Activated CD4-positive, alpha-beta T cell treated with anti-CD3 and anti-CD28 coated beads, Interleukin-2, amount 10 ng/mL, durations not matched to agents 24 days and 14 days (primary cell): ENCODE measurements around the gene PPP1R12C. TPM values are rescaled to one million over a fixed set of nuclear protein-coding genes. Genes with fewer than 3 reads are reported as not detected.

Source experiments
- DNase-seq: peaks from one replicate; pipeline ENCODE4 v3.0.0; 2022
- H3K27ac Mint-ChIP-seq: one replicate; pipeline ENCODE4 v1.8.0; 2022; ENCODE audit warnings: mild to moderate bottlenecking, mixed read lengths
- H3K27me3 Mint-ChIP-seq: one replicate; pipeline ENCODE4 v1.8.0; 2022; ENCODE audit warnings: mixed read lengths
- H3K36me3 Mint-ChIP-seq: one replicate; pipeline ENCODE4 v1.8.0; 2022; ENCODE audit warnings: low read depth, mild to moderate bottlenecking, mixed read lengths
- H3K4me1 Mint-ChIP-seq: one replicate; pipeline ENCODE4 v1.8.0; 2021; ENCODE audit warnings: mixed read lengths
- H3K4me3 Mint-ChIP-seq: one replicate; pipeline ENCODE4 v1.8.0; 2022; ENCODE audit warnings: mild to moderate bottlenecking, moderate library complexity, mixed read lengths
- H3K9me3 Mint-ChIP-seq: one replicate; pipeline ENCODE4 v1.8.0; 2021; ENCODE audit warnings: mixed read lengths
- intact Hi-C: fragments of 100-400 bp; cut with micrococcal nuclease; formaldehyde crosslinking; loops from one replicate; pipeline ENCODE4 v1.15.1; 2023
- total RNA-seq: library from RNA; stranded (reverse); gene quantifications from 2 replicates; pipeline ENCODE4 v1.2.3, GENCODE V29; 2022

PPP1R12C gene
- total RNA-seq, 1 donor from 2014 or later = 104 TPM

GRCh38 chr19:55095260-55096060 lies 22.0 kb downstream of the PPP1R12C start:
- Mint-ChIP-seq H3K27ac (no peak overlapping the region), H3K27me3 (no peaks in the 10 kb centered on the region), H3K4me1 (no peaks in the 10 kb centered on the region), H3K4me3 (no peak overlapping the region), H3K9me3 (no peaks in the 10 kb centered on the region), H3K36me3 (peaks cover 15% of the 10 kb centered on the region)
- no peak for DNase-seq
- intact Hi-C loops = no loop called here

GRCh38 chr19:55094456-55095259 lies 22.8 kb downstream of the PPP1R12C start:
- H3K4me1 Mint-ChIP-seq = peaks cover under 1% of the 10 kb centered on the region
- H3K27ac Mint-ChIP-seq = no peak overlapping the region
- no peaks in the 10 kb centered on the region for H3K9me3 Mint-ChIP-seq
- intact Hi-C loops = no loop called here
- H3K4me3 Mint-ChIP-seq = no peak overlapping the region
- H3K27me3 Mint-ChIP-seq = no peaks in the 10 kb centered on the region
- DNase-seq = no peak
- peaks cover 13% of the 10 kb centered on the region for H3K36me3 Mint-ChIP-seq

- H3K27ac Mint-ChIP-seq = no peak overlapping the region
- DNase-seq = no peak
- no peak overlapping the region for H3K4me3 Mint-ChIP-seq
- intact Hi-C loops = no loop called here
- no peaks in the 10 kb centered on the region for H3K9me3 Mint-ChIP-seq
- peaks cover 15% of the 10 kb centered on the region for H3K4me1 Mint-ChIP-seq
- H3K27me3 Mint-ChIP-seq = peaks cover 11% of the 10 kb centered on the region
- peaks cover 27% of the 10 kb centered on the region for H3K36me3 Mint-ChIP-seq
These were observed 24.8 kb downstream of the PPP1R12C start for GRCh38 chr19:55092423-55093318.

- intact Hi-C loops = no loop called here
- Mint-ChIP-seq H3K9me3 (no peaks in the 10 kb centered on the region), H3K4me1 (peaks cover 20% of the 10 kb centered on the region), H3K27me3 (peaks cover 16% of the 10 kb centered on the region), H3K4me3 (no peak overlapping the region), H3K36me3 (peaks cover 29% of the 10 kb centered on the region), H3K27ac (no peak overlapping the region)
- no peak for DNase-seq
These were observed 25.5 kb downstream of the PPP1R12C start for GRCh38 chr19:55091955-55092354.

- Mint-ChIP-seq H3K4me3 (no peak overlapping the region), H3K36me3 (peaks cover 29% of the 10 kb centered on the region), H3K27me3 (peaks cover 18% of the 10 kb centered on the region), H3K4me1 (peaks cover 20% of the 10 kb centered on the region), H3K9me3 (no peaks in the 10 kb centered on the region), H3K27ac (no peak overlapping the region)
- DNase-seq = no peak
- intact Hi-C loops = no loop called here
These were observed 26.1 kb downstream of the PPP1R12C start for GRCh38 chr19:55091126-55091910.

GRCh38 chr19:55090564-55090963 lies 26.9 kb downstream of the PPP1R12C start:
- no peak for DNase-seq
- no peak overlapping the region for H3K27ac Mint-ChIP-seq
- no peak overlapping the region for H3K4me3 Mint-ChIP-seq
- H3K4me1 Mint-ChIP-seq = peaks cover 20% of the 10 kb centered on the region
- intact Hi-C loops = no loop called here
- no peaks in the 10 kb centered on the region for H3K9me3 Mint-ChIP-seq
- H3K27me3 Mint-ChIP-seq = peaks cover 24% of the 10 kb centered on the region
- H3K36me3 Mint-ChIP-seq = peaks cover 29% of the 10 kb centered on the region

GRCh38 chr19:55089342-55089944 lies 28.0 kb downstream of the PPP1R12C start:
- peaks cover 31% of the 10 kb centered on the region for H3K27me3 Mint-ChIP-seq
- intact Hi-C loops = no loop called here
- peak overlapping the region; percentile 6 for H3K27ac Mint-ChIP-seq
- H3K4me1 Mint-ChIP-seq = peaks cover 20% of the 10 kb centered on the region
- peaks cover 25% of the 10 kb centered on the region for H3K36me3 Mint-ChIP-seq
- no peaks in the 10 kb centered on the region for H3K9me3 Mint-ChIP-seq
- DNase-seq = no peak
- H3K4me3 Mint-ChIP-seq = no peak overlapping the region

DNA sequence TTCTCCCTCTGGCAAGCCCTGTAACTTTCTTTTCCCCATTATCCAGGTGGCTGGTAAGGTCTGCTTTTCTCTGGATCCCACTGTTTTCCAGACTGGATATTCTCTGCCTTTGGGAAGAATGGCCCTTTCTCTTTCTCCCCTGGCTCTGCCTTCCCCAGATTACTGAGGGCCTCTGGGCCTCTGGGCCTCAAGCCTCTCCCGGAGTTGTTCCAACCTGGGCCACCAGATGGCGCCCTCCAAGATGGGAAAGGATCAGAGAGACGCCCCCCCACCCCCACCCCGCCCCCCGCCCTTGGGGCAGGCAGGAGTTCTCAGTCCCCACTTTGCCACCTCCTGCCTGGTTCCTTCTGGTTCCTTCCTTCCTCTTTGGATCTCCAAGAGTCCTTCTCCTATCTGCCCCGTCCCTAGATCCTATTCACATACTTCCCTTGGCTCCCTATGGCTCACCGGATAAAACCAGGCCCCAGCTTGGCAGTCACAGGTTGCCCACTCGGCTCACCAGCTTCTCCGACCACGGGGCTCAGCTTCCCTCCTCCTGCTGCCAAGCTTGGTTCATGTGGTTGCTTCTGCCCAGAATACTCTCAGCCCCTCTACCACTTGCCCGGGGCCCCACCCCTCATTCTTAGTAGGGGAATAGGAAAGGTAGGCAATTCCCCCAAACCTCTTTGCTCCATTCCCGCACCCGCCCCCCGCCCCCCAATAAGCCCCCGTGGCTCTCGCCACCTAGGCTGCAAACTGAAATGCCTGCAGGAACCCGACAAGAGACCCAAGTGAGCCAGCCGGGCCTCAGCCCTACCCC lies 28.7 kb downstream of the PPP1R12C start:
- H3K4me3 Mint-ChIP-seq = peak overlapping the region; percentile 68
- H3K36me3 Mint-ChIP-seq = peaks cover 25% of the 10 kb centered on the region
- peaks cover 20% of the 10 kb centered on the region for H3K4me1 Mint-ChIP-seq
- DNase-seq = peak; percentile 94
- no peaks in the 10 kb centered on the region for H3K9me3 Mint-ChIP-seq
- peak overlapping the region; percentile 36 for H3K27ac Mint-ChIP-seq
- peaks cover 37% of the 10 kb centered on the region for H3K27me3 Mint-ChIP-seq
- intact Hi-C loops = no loop called here

DNA sequence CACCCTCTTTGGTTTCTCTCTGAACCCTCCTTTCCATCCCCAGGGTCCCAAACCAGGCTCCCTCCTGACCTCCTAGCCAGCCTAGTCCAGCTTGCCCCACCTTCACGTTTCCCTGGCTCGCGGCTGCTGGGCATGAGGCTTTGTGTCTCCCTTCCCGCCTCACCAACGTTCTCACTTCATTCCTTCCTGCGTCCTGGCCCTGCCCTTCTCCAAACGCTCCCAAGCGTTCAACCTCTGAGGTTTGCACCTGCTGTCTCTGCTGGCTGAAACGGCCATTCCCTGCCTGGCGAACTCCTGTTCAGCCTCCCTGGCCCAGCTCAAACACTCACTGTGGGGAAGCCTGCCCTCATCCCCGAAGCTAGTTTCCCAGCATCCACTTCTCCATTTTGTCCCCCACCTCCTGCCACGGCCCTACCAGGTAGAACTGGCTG lies 29.4 kb downstream of the PPP1R12C start:
- Mint-ChIP-seq H3K27me3 (peaks cover 41% of the 10 kb centered on the region), H3K27ac (peak overlapping the region; percentile 36), H3K9me3 (no peaks in the 10 kb centered on the region), H3K4me1 (peaks cover 20% of the 10 kb centered on the region), H3K4me3 (peak overlapping the region; percentile 68), H3K36me3 (peaks cover 25% of the 10 kb centered on the region)
- intact Hi-C loops = no loop called here
- no peak for DNase-seq

- Mint-ChIP-seq H3K4me3 (peak overlapping the region; percentile 60), H3K27ac (no peak overlapping the region), H3K9me3 (no peaks in the 10 kb centered on the region), H3K36me3 (peaks cover 25% of the 10 kb centered on the region), H3K27me3 (peaks cover 46% of the 10 kb centered on the region), H3K4me1 (peaks cover 21% of the 10 kb centered on the region)
- no peak for DNase-seq
- intact Hi-C loops = no loop called here
These were observed 29.9 kb downstream of the PPP1R12C start for GRCh38 chr19:55087542-55087901.

DNA sequence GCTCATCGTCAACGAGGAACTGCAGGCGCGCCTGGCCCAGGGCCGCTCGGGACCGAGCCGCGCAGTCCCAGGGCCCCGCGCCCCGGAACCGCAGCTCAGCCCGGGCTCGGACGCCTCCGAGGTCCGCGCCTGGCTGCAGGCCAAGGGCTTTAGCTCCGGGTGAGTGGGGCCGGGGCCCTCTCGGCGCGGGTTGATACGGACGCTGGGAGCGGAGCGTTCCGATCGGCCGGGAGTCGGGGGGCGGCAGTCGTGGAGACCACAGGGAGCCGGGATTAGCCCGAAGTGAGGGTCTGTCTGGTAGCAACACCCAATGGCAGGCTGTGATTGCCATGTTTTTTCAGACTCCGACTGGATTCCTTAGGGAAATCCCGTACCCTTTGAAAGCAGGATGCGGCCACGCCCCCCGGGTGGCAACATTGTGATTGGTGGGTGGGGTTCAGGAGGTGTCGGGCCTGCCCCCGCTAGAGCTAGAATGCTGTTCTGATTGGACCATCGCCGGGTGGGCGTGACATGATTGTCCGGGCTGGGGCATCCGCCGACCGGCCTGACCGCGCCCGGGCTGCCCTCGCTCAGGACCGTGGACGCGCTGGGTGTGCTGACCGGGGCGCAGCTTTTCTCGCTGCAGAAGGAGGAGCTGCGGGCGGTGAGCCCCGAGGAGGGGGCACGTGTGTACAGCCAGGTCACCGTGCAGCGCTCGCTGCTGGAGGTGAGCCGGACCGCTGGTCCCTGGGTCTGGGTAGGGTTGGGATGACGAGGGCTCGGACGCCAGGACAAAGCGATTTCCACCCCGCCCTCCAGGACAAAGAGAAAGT lies 30.5 kb downstream of the PPP1R12C start:
- intact Hi-C loops = no loop called here
- Mint-ChIP-seq H3K27ac (no peak overlapping the region), H3K4me3 (peak overlapping the region; percentile 60), H3K4me1 (peaks cover 24% of the 10 kb centered on the region), H3K36me3 (peaks cover 25% of the 10 kb centered on the region), H3K27me3 (peaks cover 50% of the 10 kb centered on the region), H3K9me3 (no peaks in the 10 kb centered on the region)
- DNase-seq = peak; percentile 84
